ENCODE results near the gene KIF11. TPM values are rescaled to one million over a fixed set of nuclear protein-coding genes. Genes with fewer than 3 reads are reported as not detected.

The KIF11 gene
- total RNA-seq, 1 donor = 0.84 TPM

GRCh38 chr10:92688927-92689662, 96.2 kb downstream of the KIF11 start:
- H3K4me1 ChIP-seq (ENCODE audit: insufficient read depth, low read length) = peaks cover 35% of the 10 kb centered on the region
- peak overlapping the region; percentile 80 for H3K4me3 ChIP-seq (ENCODE audit: low read length)
- H3K9me3 ChIP-seq (ENCODE audit: low read depth, low read length) = no peaks in the 10 kb centered on the region
- peaks cover 3% of the 10 kb centered on the region for H3K27me3 ChIP-seq (ENCODE audit: insufficient read depth, low read length)

GRCh38 chr10:92689663-92690210, 96.8 kb downstream of the KIF11 start, which contains the start of gene HHEX:
Gene HHEX (plus strand): TSS chr10:92689955. CDS start chr10:92689987, 32 bp downstream.
- Histone ChIP-seq H3K9me3 (ENCODE audit: low read depth, low read length) (no peaks in the 10 kb centered on the region), H3K27me3 (ENCODE audit: insufficient read depth, low read length) (peaks cover 6% of the 10 kb centered on the region), H3K4me3 (ENCODE audit: low read length) (peak within 1 kb of the TSS; percentile 80), H3K4me1 (ENCODE audit: insufficient read depth, low read length) (peaks cover 40% of the 10 kb centered on the region)

- H3K4me3 ChIP-seq (ENCODE audit: low read length) = peak overlapping the region; percentile 80
- no peaks in the 10 kb centered on the region for H3K9me3 ChIP-seq (ENCODE audit: low read depth, low read length)
- H3K4me1 ChIP-seq (ENCODE audit: insufficient read depth, low read length) = peaks cover 40% of the 10 kb centered on the region
- peaks cover 7% of the 10 kb centered on the region for H3K27me3 ChIP-seq (ENCODE audit: insufficient read depth, low read length)
Measured at GRCh38 chr10:92690211-92690914, 97.4 kb downstream of the KIF11 start.

GRCh38 chr10:92690915-92691590, 98.1 kb downstream of the KIF11 start:
- Histone ChIP-seq H3K4me3 (ENCODE audit: low read length) (peak overlapping the region; percentile 80), H3K27me3 (ENCODE audit: insufficient read depth, low read length) (peaks cover 7% of the 10 kb centered on the region), H3K4me1 (ENCODE audit: insufficient read depth, low read length) (peaks cover 40% of the 10 kb centered on the region), H3K9me3 (ENCODE audit: low read depth, low read length) (no peaks in the 10 kb centered on the region)

- Histone ChIP-seq H3K27me3 (ENCODE audit: insufficient read depth, low read length) (peaks cover 7% of the 10 kb centered on the region), H3K4me3 (ENCODE audit: low read length) (peak overlapping the region; percentile 80), H3K9me3 (ENCODE audit: low read depth, low read length) (no peaks in the 10 kb centered on the region), H3K4me1 (ENCODE audit: insufficient read depth, low read length) (peaks cover 40% of the 10 kb centered on the region)
Measured at GRCh38 chr10:92691591-92692079, 98.7 kb downstream of the KIF11 start.

- Histone ChIP-seq H3K9me3 (ENCODE audit: low read depth, low read length) (no peaks in the 10 kb centered on the region), H3K4me3 (ENCODE audit: low read length) (peak overlapping the region; percentile 80), H3K4me1 (ENCODE audit: insufficient read depth, low read length) (peaks cover 40% of the 10 kb centered on the region), H3K27me3 (ENCODE audit: insufficient read depth, low read length) (peaks cover 7% of the 10 kb centered on the region)
Measured at GRCh38 chr10:92692080-92692671, 99.2 kb downstream of the KIF11 start.

GRCh38 chr10:92692697-92693533, 100.0 kb downstream of the KIF11 start:
- no peaks in the 10 kb centered on the region for H3K9me3 ChIP-seq (ENCODE audit: low read depth, low read length)

GRCh38 chr10:92693534-92693893, 100.6 kb downstream of the KIF11 start:
- peaks cover 4% of the 10 kb centered on the region for H3K27me3 ChIP-seq (ENCODE audit: insufficient read depth, low read length)
- peaks cover 35% of the 10 kb centered on the region for H3K4me1 ChIP-seq (ENCODE audit: insufficient read depth, low read length)
- H3K9me3 ChIP-seq (ENCODE audit: low read depth, low read length) = no peaks in the 10 kb centered on the region
- no peak overlapping the region for H3K4me3 ChIP-seq (ENCODE audit: low read length)

More at GRCh38 chr10:92692697-92693533, 100.0 kb downstream of the KIF11 start:
- Histone ChIP-seq H3K4me3 (ENCODE audit: low read length) (peak overlapping the region; percentile 80), H3K27me3 (ENCODE audit: insufficient read depth, low read length) (peaks cover 7% of the 10 kb centered on the region), H3K4me1 (ENCODE audit: insufficient read depth, low read length) (peaks cover 36% of the 10 kb centered on the region)

GRCh38 chr10:92695679-92696605, 103.0 kb downstream of the KIF11 start:
- no peak overlapping the region for H3K4me3 ChIP-seq (ENCODE audit: low read length)
- H3K27me3 ChIP-seq (ENCODE audit: insufficient read depth, low read length) = peaks cover 10% of the 10 kb centered on the region
- peaks cover 45% of the 10 kb centered on the region for H3K4me1 ChIP-seq (ENCODE audit: insufficient read depth, low read length)
- H3K9me3 ChIP-seq (ENCODE audit: low read depth, low read length) = no peaks in the 10 kb centered on the region

GRCh38 chr10:92696606-92697383, 103.9 kb downstream of the KIF11 start:
- Histone ChIP-seq H3K4me3 (ENCODE audit: low read length) (no peak overlapping the region), H3K9me3 (ENCODE audit: low read depth, low read length) (no peaks in the 10 kb centered on the region), H3K4me1 (ENCODE audit: insufficient read depth, low read length) (peaks cover 43% of the 10 kb centered on the region), H3K27me3 (ENCODE audit: insufficient read depth, low read length) (peaks cover 10% of the 10 kb centered on the region)

- H3K9me3 ChIP-seq (ENCODE audit: low read depth, low read length) = no peaks in the 10 kb centered on the region
- H3K4me1 ChIP-seq (ENCODE audit: insufficient read depth, low read length) = peaks cover 40% of the 10 kb centered on the region
- peaks cover 15% of the 10 kb centered on the region for H3K27me3 ChIP-seq (ENCODE audit: insufficient read depth, low read length)
- no peak overlapping the region for H3K4me3 ChIP-seq (ENCODE audit: low read length)
Measured at GRCh38 chr10:92697663-92698511, 105.0 kb downstream of the KIF11 start.

- H3K27me3 ChIP-seq (ENCODE audit: insufficient read depth, low read length) = peaks cover 16% of the 10 kb centered on the region
- peaks cover 41% of the 10 kb centered on the region for H3K4me1 ChIP-seq (ENCODE audit: insufficient read depth, low read length)
- H3K9me3 ChIP-seq (ENCODE audit: low read depth, low read length) = no peaks in the 10 kb centered on the region
- H3K4me3 ChIP-seq (ENCODE audit: low read length) = peak overlapping the region; percentile 41
Measured at GRCh38 chr10:92699193-92699517, 106.2 kb downstream of the KIF11 start.
